H9 (cell line): ENCODE results near the gene SMU1. TPM values are rescaled to one million over a fixed set of nuclear protein-coding genes. Genes with fewer than 3 reads are reported as not detected.
A peak's percentile ranks its signal among the peaks of the same experiment; 100 is the strongest.

ENCODE experiments used
- DNase-seq: peaks from one replicate; pipeline ENCODE4 v3.0.0-alpha.2; 2017
- H2AFZ ChIP-seq: one replicate; pipeline ENCODE4 v1.6.1; 2013; ENCODE audit warnings: mild to moderate bottlenecking, low read length, control low read depth, moderate library complexity
- H2AK5ac ChIP-seq: 2 replicates; pipeline ENCODE4 v1.6.1; 2013; ENCODE audit warnings: low read length, control low read depth, mixed read lengths; ENCODE audit not compliant: insufficient read length
- H2BK120ac ChIP-seq: one replicate; pipeline ENCODE4 v1.6.1; 2013; ENCODE audit warnings: low read depth, mild to moderate bottlenecking, low read length, control low read depth, inconsistent platforms; ENCODE audit not compliant: poor library complexity, severe bottlenecking
- H2BK12ac ChIP-seq: 2 replicates; pipeline ENCODE4 v1.6.1; 2013; ENCODE audit warnings: low read length, control low read depth, mixed read lengths, low read depth; ENCODE audit not compliant: insufficient read length
- H2BK15ac ChIP-seq: 2 replicates; pipeline ENCODE4 v1.6.1; 2013; ENCODE audit warnings: low read depth, low read length, control low read depth
- H2BK20ac ChIP-seq: one replicate; pipeline ENCODE4 v1.6.1; 2013; ENCODE audit warnings: low read depth, mild to moderate bottlenecking, low read length, control low read depth, inconsistent platforms; ENCODE audit not compliant: poor library complexity, severe bottlenecking
- H2BK5ac ChIP-seq: 2 replicates; pipeline ENCODE4 v1.6.1; 2013; ENCODE audit warnings: low read length, control low read depth, mixed read lengths; ENCODE audit not compliant: insufficient read length
- H3K14ac ChIP-seq: 2 replicates; pipeline ENCODE4 v1.6.1; 2013; ENCODE audit warnings: low read length, control low read depth; ENCODE audit not compliant: insufficient read depth
- H3K18ac ChIP-seq: 2 replicates; pipeline ENCODE4 v1.6.1; 2013; ENCODE audit warnings: low read depth, mild to moderate bottlenecking, mixed read lengths, low read length, control low read depth; ENCODE audit not compliant: insufficient read length
- H3K23ac ChIP-seq: 2 replicates; pipeline ENCODE4 v1.6.1; 2013; ENCODE audit warnings: low read length, control low read depth, mixed read lengths, low read depth; ENCODE audit not compliant: insufficient read length
- H3K23me2 ChIP-seq: 2 replicates; pipeline ENCODE4 v1.6.1; 2013; ENCODE audit warnings: low read depth, mild to moderate bottlenecking, mixed read lengths, low read length, control low read depth; ENCODE audit not compliant: insufficient read length, poor library complexity, severe bottlenecking
- H3K27ac ChIP-seq: 2 replicates; pipeline ENCODE4 v1.5.1; 2013; ENCODE audit warnings: low read length, control low read depth, mixed read lengths, low read depth; ENCODE audit not compliant: insufficient read length
- H3K27me3 ChIP-seq: 2 replicates; pipeline ENCODE4 v1.6.1; 2013; ENCODE audit warnings: low read length, control low read depth, inconsistent platforms; ENCODE audit not compliant: insufficient read depth
- H3K4ac ChIP-seq: 2 replicates; pipeline ENCODE4 v1.6.1; 2013; ENCODE audit warnings: low read depth, mild to moderate bottlenecking, control low read depth, inconsistent platforms, low read length, moderate library complexity
- H3K4me1 ChIP-seq: 2 replicates; pipeline ENCODE4 v1.6.1; 2013; ENCODE audit warnings: low read length, control low read depth, inconsistent platforms; ENCODE audit not compliant: insufficient read depth
- H3K4me2 ChIP-seq: 2 replicates; pipeline ENCODE4 v1.6.1; 2013; ENCODE audit warnings: low read length, control low read depth, mixed read lengths; ENCODE audit not compliant: insufficient read length, insufficient read depth
- H3K56ac ChIP-seq: 2 replicates; pipeline ENCODE4 v1.6.1; 2013; ENCODE audit warnings: low read depth, mild to moderate bottlenecking, mixed read lengths, low read length, control low read depth; ENCODE audit not compliant: insufficient read length
- H3K79me1 ChIP-seq: 2 replicates; pipeline ENCODE4 v1.6.1; 2013; ENCODE audit warnings: low read depth, mild to moderate bottlenecking, moderate library complexity, low read length, control low read depth, inconsistent platforms; ENCODE audit not compliant: insufficient read depth, poor library complexity, severe bottlenecking
- H3K79me2 ChIP-seq: 2 replicates; pipeline ENCODE4 v1.6.1; 2013; ENCODE audit warnings: low read length, control low read depth, inconsistent platforms; ENCODE audit not compliant: insufficient read depth
- H3K9ac ChIP-seq: 2 replicates; pipeline ENCODE4 v1.6.1; 2013; ENCODE audit warnings: low read length, control low read depth, mixed read lengths; ENCODE audit not compliant: insufficient read length; ENCODE audit errors: extremely low read depth
- H3K9me3 ChIP-seq: one replicate; pipeline ENCODE4 v1.6.1; 2013; ENCODE audit warnings: low read depth, low read length, inconsistent platforms; ENCODE audit not compliant: control insufficient read depth
- H3T11ph ChIP-seq: one replicate; pipeline ENCODE4 v1.6.1; 2013; ENCODE audit warnings: mild to moderate bottlenecking, low read length, control low read depth, inconsistent platforms
- H4K20me1 ChIP-seq: one replicate; pipeline ENCODE4 v1.6.1; 2013; ENCODE audit not compliant: control insufficient read depth, insufficient read length, insufficient read depth
- H4K5ac ChIP-seq: 2 replicates; pipeline ENCODE4 v1.6.1; 2013; ENCODE audit warnings: low read depth, mild to moderate bottlenecking, mixed read lengths, low read length, control low read depth; ENCODE audit not compliant: insufficient read length
- H4K8ac ChIP-seq: replicated peaks from 2 replicates; pipeline ENCODE4 v1.6.1; 2013; ENCODE audit warnings: low read length, control low read depth, mixed read lengths, low read depth; ENCODE audit not compliant: insufficient read length
- H4K91ac ChIP-seq: 2 replicates; pipeline ENCODE4 v1.6.1; 2013; ENCODE audit warnings: low read depth, mild to moderate bottlenecking, moderate library complexity, mixed read lengths, low read length, control low read depth; ENCODE audit not compliant: insufficient read length
- H3K27ac Mint-ChIP-seq, 3 experiments: 2 replicates in 2 of 3; 3 replicates in 1 of 3; pipeline ENCODE4 v1.8.0; 2020 to 2021; ENCODE audit warnings: mixed read lengths in 3 of 3, mild to moderate bottlenecking in 1 of 3, moderate library complexity in 1 of 3
- H3K27me3 Mint-ChIP-seq: 2 replicates; pipeline ENCODE4 v1.8.0; 2021; ENCODE audit warnings: low read depth, mild to moderate bottlenecking, moderate library complexity, mixed read lengths
- H3K36me3 Mint-ChIP-seq, 3 experiments: 2 replicates in 2 of 3; 3 replicates in 1 of 3; pipeline ENCODE4 v1.8.0; 2020 to 2021; ENCODE audit warnings: low read depth in 3 of 3, mixed read lengths in 3 of 3; ENCODE audit not compliant: insufficient read depth in 1 of 3
- H3K4me1 Mint-ChIP-seq, 2 experiments: 2 replicates each; pipeline ENCODE4 v1.8.0; 2020; ENCODE audit warnings: mixed read lengths in 2 of 2
- H3K4me3 Mint-ChIP-seq, 2 experiments: 2 replicates in 1 of 2; 3 replicates in 1 of 2; pipeline ENCODE4 v1.8.0; 2020 to 2021; ENCODE audit warnings: mild to moderate bottlenecking in 2 of 2, mixed read lengths in 2 of 2, moderate library complexity in 1 of 2
- H3K9me3 Mint-ChIP-seq, 2 experiments: 2 replicates in 1 of 2; 3 replicates in 1 of 2; pipeline ENCODE4 v1.8.0; 2020; ENCODE audit warnings: mild to moderate bottlenecking in 2 of 2, mixed read lengths in 2 of 2, moderate library complexity in 1 of 2
- CTCF ChIP-seq: fragments of 200-600 bp; sonication (generic); conservative IDR thresholded peaks from 3 replicates; pipeline ENCODE4 v1.8.0; 2021; ENCODE audit warnings: antibody characterized with exemption, mild to moderate bottlenecking
- WGBS: extraction: QIAGEN DNeasy Blood & Tissue Kit; methylation state at CpG from one replicate; pipeline ENCODE4 v1.1.7; 2013; ENCODE audit warnings: missing lambda C conversion rate, low lambda C conversion rate, mixed read lengths; ENCODE audit not compliant: insufficient read length; ENCODE audit errors: extremely low coverage; 5-methylcytosine and 5-hydroxymethylcytosine counted together
- total RNA-seq: library from RNA; stranded (reverse); gene quantifications from 2 replicates; pipeline ENCODE4 v1.2.1, GENCODE V29; 2021

SMU1 gene
- total RNA-seq, 1 experiment from 2014 or later: 26.9 TPM

- Histone ChIP-seq H4K91ac (no peak overlapping the region), H3K18ac (no peak overlapping the region), H3K56ac (no peak overlapping the region), H4K5ac (no peak overlapping the region), H3K27me3 (no peaks in the 10 kb centered on the region), H2BK120ac (no peak overlapping the region), H2BK5ac (no peak overlapping the region), H2AK5ac (no peak overlapping the region), H3K14ac (no peak overlapping the region), H4K20me1 (no peaks in the 10 kb centered on the region), H2AFZ (no peak overlapping the region), H3K79me2 (no peaks in the 10 kb centered on the region), H3K23me2 (no peaks in the 10 kb centered on the region), H3K4me2 (no peak overlapping the region), H3K4ac (no peak overlapping the region), H3K23ac (no peak overlapping the region), H3K9me3 (no peaks in the 10 kb centered on the region), H3K4me1 (no peaks in the 10 kb centered on the region; the same call in 1 of the 2 replicates), H3K9ac (no peak overlapping the region), H3K79me1 (no peaks in the 10 kb centered on the region), H3K27ac (no peak overlapping the region), H4K8ac (no peak overlapping the region), H2BK12ac (no peak overlapping the region), H2BK15ac (no peak overlapping the region), H3T11ph (no peak overlapping the region), H2BK20ac (no peak overlapping the region)
- DNase-seq: no peak
- Mint-ChIP-seq H3K4me1 (peaks cover 17 to 22% of the 10 kb centered on the region in 2 experiments), H3K27me3 (no peaks in the 10 kb centered on the region; the same call in 1 of the 2 replicates), H3K27ac (peak overlapping the region in 2 of 3 experiments; percentile 25 to 73; a peak in 3 of 7 replicates), H3K9me3 (no peaks in the 10 kb centered on the region), H3K36me3 (no peaks in the 10 kb centered on the region), H3K4me3 (no peak overlapping the region)
- WGBS: no CpG with 5 or more reads among the region's 8 CpGs
- no peak for TF ChIP-seq CTCF
These were observed 27.2 kb upstream of the SMU1 start for GRCh38 chr9:33103501-33104281.
